Left cardiac atrium (tissue), 4 donors: ENCODE data around the gene GNAT1. TPM values are rescaled to one million over a fixed set of nuclear protein-coding genes. Genes with fewer than 3 reads are reported as not detected.
"Not testable (repeated sequence)": the region's sequence is repeated elsewhere in the genome, so short reads cannot be mapped to it uniquely, and the experiment has no call there.

Source experiments
- ATAC-seq, 2 donors: fragments of 200-7000 bp; cut with Tn5 transposase; one replicate each; pipeline ENCODE4 v1.9.1; 2020; ENCODE audit warnings: mild to moderate bottlenecking in 2 of 2, moderate library complexity in 2 of 2
- DNase-seq: peaks from one replicate; pipeline ENCODE4 v3.0.0-alpha.2; 2020
- intact Hi-C, 2 donors: fragments of 100-400 bp; cut with DNase I; formaldehyde crosslinking; loops; one replicate each; pipeline versions ENCODE4 v1.14.1 to v1.15.1; 2022 to 2023
- total RNA-seq, 2 donors: library from RNA; stranded (reverse); fragmentation: NEBNext Ultra II Directional; extraction: Animal tissue kit (Norgen Biotek cat#: 25700); gene quantifications; one replicate each; pipeline ENCODE4 v1.2.1, GENCODE V29; 2021
- donor health status: DM: no; HTN: yes; CAD: no.
- donor health status: DM: no; HTN: yes; CAD: no; lungs with severe emphysema.
- donor health status: DM: yes; HTN: yes; CAD: no.
- donor health status: Dilated cardiomyopathy.

Gene GNAT1
- total RNA-seq, 2 donors from 2014 or later, result not detected

GRCh38 chr3:50194903-50195500 is 3.6 kb downstream of the GNAT1 start:
- DNase-seq (peak; percentile 45), ATAC-seq (peak; percentile 38 to 44)
- intact Hi-C loops, result loop anchor here (1.0 to 5.0 kb wide), 3 partner anchors 31 to 77 kb away; no protein-coding TSS in a partner anchor

DNA sequence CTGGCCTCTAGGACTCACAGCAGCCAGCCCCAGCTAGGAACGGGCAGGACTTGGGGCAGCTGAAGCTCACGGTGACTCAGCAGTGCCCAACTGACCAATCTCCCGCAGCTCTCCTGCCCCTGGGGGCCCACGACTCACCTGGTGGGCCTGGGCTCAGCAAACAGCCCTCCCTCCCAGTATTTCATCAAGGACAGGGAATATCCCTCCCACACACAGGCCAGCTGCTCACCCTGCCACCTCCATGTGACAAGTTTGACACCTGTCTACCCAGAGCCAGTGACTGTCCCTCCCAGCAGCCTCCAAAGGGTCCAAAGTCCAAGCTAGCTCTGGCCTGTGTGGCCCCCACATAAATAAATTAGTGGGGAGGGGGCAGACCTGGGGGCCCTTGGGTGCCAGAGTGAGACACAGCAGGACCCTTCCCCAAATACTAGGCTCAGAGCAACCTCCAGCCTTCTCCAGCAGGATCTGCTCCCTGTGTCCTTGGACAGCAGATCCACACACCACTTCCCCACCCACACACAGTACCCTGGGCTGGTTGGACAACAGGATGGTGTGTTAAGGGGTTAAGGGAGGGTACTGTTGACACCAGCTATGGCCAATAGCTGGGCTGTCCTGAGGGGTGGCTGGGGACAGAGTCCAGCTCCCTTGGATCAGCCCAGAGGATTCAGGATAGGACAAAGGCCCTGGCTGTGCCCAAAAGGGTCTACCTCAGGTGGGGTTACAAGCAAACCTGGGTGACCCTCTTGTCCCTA is 4.3 kb downstream of the GNAT1 start:
- intact Hi-C loops, result no loop called here
- ATAC-seq (no peak), DNase-seq (no peak)

DNA sequence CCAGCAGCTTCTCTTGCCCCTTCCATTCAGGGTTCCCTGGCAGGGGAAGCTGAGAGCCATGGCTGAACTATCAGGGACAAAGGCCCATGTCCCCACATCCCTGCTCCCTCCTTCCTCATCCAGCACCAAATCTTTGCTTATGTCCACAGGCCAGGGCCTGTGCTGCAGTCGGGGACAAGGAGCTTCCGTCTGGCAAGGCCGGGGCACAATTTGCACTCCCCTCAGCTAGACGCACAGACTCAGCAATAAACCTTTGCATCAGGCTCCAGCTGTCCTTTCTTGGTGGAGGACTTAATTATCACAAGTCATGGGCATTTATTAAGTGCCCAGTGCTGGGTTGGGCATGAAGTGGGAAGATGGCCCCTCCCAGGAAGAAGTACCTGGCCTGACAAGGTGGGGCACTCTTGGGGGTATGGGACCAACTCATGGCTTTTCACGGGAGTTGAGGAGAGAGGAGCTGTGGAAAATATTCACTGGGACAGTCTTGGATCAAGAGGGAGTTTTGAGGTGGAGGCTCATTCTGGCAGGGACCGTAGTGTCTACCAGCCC is 4.9 kb downstream of the GNAT1 start:
- ATAC-seq (no peak), DNase-seq (no peak)
- intact Hi-C loops, result no loop called here

- DNase-seq, result peak; percentile 15
- ATAC-seq, result no peak
- intact Hi-C loops, result no loop called here
Measured at GRCh38 chr3:50201573-50202315, 10.3 kb downstream of the GNAT1 start.

DNA sequence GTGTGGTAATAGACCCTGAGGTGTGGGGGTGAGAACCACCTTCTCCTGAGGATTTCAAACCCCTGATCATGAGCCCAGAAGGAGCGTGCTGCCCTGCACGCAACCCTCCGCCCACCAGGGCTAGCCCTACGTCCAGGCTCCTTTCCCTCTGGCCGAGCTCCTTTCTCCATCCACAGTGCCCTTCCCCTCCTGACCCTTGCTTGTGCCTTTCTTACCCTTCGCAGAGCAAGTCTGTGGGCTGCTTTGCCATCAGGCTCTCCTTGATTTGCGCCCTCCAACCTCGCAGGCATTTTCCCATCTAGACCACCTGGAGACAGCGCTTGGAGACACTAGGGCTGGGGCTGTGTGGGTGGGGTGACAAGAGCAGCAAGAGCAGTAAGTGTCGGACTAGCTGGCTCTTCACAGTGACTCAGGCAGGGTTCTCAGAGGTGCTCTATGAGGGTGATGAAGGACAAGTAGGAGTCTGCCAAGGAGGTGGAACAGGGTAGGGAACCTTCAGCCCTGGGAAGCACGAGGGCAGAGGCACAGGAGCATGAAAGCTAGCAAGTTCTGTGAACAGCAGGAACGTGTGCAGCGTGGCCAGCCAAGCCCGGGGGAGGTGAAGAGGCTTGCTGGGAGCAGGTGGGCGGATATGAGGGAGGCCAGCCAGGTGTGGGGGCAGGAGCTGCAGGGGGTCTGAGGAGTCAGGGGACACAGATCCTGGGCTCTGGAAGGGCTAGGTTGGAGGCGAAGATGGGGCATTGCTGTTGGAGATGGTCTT is 11.1 kb downstream of the GNAT1 start:
- intact Hi-C loops, result no loop called here
- ATAC-seq (no peak), DNase-seq (peak; percentile 15)

- DNase-seq (peak; percentile 10), ATAC-seq (no peak)
- intact Hi-C loops, result no loop called here
Measured at GRCh38 chr3:50203113-50203808, 11.9 kb downstream of the GNAT1 start.

GRCh38 chr3:50203809-50204803 is 12.7 kb downstream of the GNAT1 start:
- intact Hi-C loops, result no loop called here
- ATAC-seq (no peak), DNase-seq (no peak)

GRCh38 chr3:50204804-50205412 is 13.5 kb downstream of the GNAT1 start, which contains the start of gene SLC38A3:
SLC38A3 (plus strand) TSS chr3:50205271; CDS start chr3:50214200, 8,929 bp downstream.
- ATAC-seq (peak; percentile 78 to 87), DNase-seq (peak; percentile 27)
- intact Hi-C loops, result no loop called here

- ATAC-seq (peak; percentile 64 to 78), DNase-seq (peak; percentile 50)
- intact Hi-C loops, result no loop called here
Measured at GRCh38 chr3:50205413-50206276, 14.2 kb downstream of the GNAT1 start.

DNA sequence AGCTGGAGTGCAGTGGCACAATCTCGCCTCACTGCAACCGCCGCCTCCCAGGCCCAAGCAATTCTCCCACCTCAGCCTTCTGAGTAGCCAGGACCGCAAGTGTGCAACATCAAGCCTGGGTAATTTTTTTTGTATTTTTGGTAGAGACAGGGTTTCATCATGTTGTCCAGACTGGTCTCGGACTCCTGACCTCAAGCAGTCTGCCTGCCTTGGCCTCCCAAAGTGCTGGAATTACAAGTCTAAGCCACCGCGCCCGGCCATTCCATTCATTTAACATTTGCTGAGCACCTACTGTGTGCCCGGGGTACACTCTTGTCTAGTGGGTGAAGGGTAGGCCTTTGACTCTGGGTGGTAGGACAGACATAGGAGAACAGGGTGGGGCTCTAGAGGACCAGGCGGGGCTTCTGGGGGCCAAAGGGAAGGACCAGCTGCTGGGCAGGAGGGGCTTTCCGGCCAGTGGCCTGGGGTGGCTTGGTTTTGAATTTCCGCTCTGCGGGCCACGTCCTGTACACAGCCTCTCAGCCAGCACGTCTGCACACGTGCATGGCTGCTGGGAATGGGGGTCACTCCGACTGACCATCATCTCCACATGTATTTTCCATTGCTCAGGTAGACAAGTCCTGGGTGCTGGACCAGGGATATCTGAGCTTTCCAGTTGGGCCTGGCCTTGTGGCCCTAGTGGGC is 16.1 kb downstream of the GNAT1 start:
- intact Hi-C loops, result no loop called here
- ATAC-seq, result no peak
- DNase-seq, result no peak

DNA sequence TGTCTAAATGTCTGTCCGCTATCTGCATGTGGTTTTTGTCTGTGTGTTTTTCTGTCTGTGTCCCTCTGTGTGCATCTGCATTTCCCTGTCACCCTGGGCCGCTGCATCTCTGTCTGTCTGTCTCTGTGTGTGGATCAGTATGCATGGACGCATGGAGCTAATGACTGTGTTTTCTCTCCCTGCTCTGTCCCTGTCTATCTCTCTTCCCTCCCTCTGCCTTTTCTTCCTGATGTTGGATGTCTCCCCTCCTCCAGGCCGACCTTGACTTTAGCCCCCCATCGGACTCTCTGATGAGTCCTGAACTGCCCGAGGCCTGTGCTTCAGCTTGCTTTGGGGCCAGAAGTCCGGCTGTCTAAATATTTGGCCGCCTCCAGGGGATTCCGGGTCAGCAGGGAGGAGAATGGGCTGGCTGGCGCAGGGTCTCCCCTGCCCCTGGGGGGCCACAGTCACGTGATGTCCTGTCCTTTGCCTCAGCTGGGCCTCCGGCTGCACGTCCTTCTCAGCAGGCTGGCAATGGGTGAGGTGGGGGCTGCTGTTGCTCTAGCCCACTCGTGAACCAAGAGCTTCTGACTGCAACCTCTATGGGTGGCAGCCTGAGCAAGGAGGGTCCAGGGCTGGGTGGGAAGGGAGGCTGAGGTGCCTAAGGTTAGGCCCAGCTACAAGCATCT is 17.4 kb downstream of the GNAT1 start:
- intact Hi-C loops, result no loop called here
- no peak for DNase-seq
- no peak for ATAC-seq

- no peak for ATAC-seq
- intact Hi-C loops, result no loop called here
- DNase-seq, result no peak
Measured at GRCh38 chr3:50210176-50210509, 18.7 kb downstream of the GNAT1 start.

DNA sequence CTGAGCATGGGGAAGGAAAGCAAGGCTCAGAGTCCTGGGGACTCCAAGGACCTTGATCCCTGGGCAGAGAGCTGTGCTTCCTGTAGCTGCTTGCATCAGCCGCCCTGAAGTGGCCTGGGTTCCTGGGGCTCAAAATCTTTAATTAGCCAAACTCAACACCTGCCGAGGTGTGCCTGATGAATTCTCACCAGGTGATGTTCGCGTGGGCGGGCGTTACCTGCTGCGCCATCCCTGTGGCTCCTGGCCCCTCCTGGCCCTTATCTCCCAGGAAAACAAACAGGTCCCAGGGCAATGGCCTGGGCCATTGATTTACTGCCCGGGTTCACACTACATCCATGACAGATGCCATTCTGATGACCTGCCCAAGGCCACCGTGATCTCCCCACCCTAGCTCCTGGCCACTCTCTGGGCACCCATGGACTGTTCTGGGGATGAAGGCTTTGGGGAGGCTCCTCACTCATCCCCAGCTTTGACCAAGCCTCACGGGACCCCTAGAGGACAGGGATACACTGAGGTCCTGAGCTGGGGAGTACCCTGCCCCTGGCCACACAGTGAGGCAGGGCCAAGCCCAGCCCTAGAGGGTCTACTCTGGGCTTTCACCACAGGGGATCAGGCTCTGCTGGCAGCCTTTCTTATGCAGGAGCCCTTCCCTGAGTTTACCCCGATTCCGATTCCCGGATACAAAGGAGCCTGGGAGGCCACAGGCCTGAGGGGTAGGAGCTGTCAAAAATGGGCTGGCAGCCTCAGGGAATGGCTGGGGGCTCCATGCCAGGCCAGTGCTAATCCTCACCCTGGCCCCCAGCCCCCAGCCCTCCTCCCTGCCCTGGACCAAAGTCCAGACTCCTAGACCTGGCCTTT is 19.3 kb downstream of the GNAT1 start:
- intact Hi-C loops, result no loop called here
- DNase-seq, result no peak
- ATAC-seq, result no peak

DNA sequence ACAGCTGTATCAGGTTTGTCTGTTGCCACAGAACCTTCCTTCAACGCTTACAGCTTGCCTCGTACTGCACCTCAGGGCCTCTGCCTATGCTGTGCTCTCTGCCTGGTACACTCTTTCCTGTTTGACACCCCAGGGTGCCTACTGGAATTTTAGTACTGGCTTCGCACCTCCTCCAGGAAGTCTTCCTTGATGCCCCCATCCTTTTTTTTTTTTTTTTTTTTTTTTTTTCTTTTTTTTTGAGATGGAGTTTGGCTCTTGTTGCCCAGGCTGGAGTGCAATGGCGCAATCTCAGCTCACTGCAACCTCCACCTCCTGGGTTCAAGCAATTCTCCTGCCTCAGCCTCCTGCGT is 19.9 kb downstream of the GNAT1 start:
- intact Hi-C loops, DNase-seq, ATAC-seq: not testable (repeated sequence)
